ENCODE results near the gene NAP1L4.

- TF ChIP-seq CTCF (IDR thresholded peaks at IDR 0.05) (no peak), POLR2A (IDR thresholded peaks at IDR 0.05) (no peak)
Observed at GRCh38 chr11:2943711-2944118, 48.4 kb downstream of the NAP1L4 start.
